Activated naive CD8-positive, alpha-beta T cell treated with anti-CD3 and anti-CD28 coated beads, Interleukin-2, amount 10 ng/mL, durations not matched to agents 7 days and 5 days (primary cell): ENCODE results near the gene HECTD3. TPM values are rescaled to one million over a fixed set of nuclear protein-coding genes. Genes with fewer than 3 reads are reported as not detected.
"Not testable (repeated sequence)": the region's sequence is repeated elsewhere in the genome, so short reads cannot be mapped to it uniquely, and the experiment has no call there.

Source experiments
- ATAC-seq: fragments of 150-1000 bp; cut with Tn5 transposase; one replicate; pipeline ENCODE4 v1.10.0; 2021; ENCODE audit warnings: low read depth, moderate library complexity
- POLR2A ChIA-PET: fragments of 350-600 bp; sonication (Branson Sonifier 250); formaldehyde crosslinking; loops from one replicate; lab custom pipeline; 2021; ENCODE audit warnings: antibody characterized with exemption; lab: Charles Lee
- DNase-seq: peaks from one replicate; pipeline ENCODE4 v3.0.0; 2021
- H3K27ac Mint-ChIP-seq: one replicate; pipeline ENCODE4 v1.8.0; 2022; ENCODE audit warnings: mild to moderate bottlenecking, mixed read lengths
- H3K27me3 Mint-ChIP-seq: one replicate; pipeline ENCODE4 v1.8.0; 2022; ENCODE audit warnings: mild to moderate bottlenecking, moderate library complexity, mixed read lengths
- H3K36me3 Mint-ChIP-seq: one replicate; pipeline ENCODE4 v1.8.0; 2021; ENCODE audit warnings: mild to moderate bottlenecking, mixed read lengths
- H3K4me1 Mint-ChIP-seq: one replicate; pipeline ENCODE4 v1.8.0; 2021; ENCODE audit warnings: mixed read lengths
- H3K4me3 Mint-ChIP-seq: one replicate; pipeline ENCODE4 v1.8.0; 2022; ENCODE audit warnings: mild to moderate bottlenecking, moderate library complexity, mixed read lengths
- H3K9me3 Mint-ChIP-seq: one replicate; pipeline ENCODE4 v1.8.0; 2021; ENCODE audit warnings: mixed read lengths
- total RNA-seq, 2 experiments: library from RNA; stranded (reverse); gene quantifications; one replicate each; pipeline ENCODE4 v1.2.3, GENCODE V29; 2021

The HECTD3 gene
- total RNA-seq, 2 experiments from 2014 or later, result 44.2 to 44.9 TPM

DNA sequence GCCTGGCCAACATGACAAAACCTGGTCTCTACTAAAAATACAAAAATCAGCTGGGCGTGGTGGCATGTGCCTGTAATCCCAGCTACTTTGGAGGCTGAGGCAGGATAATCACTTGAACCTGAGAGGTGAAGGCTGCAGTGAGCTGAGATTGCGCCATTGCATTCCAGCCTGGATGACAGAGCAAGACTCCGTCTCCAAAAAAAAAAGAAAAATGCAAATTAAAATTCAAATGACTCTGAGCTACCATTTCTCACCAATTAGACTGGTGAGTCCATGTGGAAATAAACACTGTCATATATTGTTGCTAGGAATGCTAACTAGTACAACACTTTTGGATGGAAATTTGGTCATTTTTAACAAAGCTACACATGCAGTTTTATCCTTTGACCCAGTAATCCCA is 53.6 kb downstream of the HECTD3 start:
- peaks cover 21% of the 10 kb centered on the region for H3K36me3 Mint-ChIP-seq
- ATAC-seq, POLR2A ChIA-PET, H3K27ac Mint-ChIP-seq, H3K9me3 Mint-ChIP-seq, H3K4me3 Mint-ChIP-seq, H3K27me3 Mint-ChIP-seq, H3K4me1 Mint-ChIP-seq, DNase-seq: not testable (repeated sequence)

DNA sequence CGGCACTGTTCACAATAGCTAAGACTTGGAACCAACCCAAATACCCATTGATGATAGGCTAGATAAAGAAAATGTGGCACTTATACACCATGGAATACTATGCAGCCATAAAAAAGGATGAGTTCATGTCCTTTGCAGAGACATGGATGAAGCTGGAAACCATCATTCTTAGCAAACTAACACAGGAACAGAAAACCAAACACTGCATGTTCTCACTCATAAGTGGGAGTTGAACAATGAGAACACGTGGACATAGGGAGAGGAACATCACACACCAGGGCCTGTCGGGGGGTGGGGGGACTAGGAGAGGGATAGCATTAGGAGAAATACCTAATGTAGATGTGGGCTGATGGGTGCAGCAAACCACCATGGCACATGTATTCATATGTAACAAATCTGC is 55.0 kb downstream of the HECTD3 start:
- H3K27ac Mint-ChIP-seq, H3K9me3 Mint-ChIP-seq, DNase-seq, H3K4me1 Mint-ChIP-seq, POLR2A ChIA-PET, H3K27me3 Mint-ChIP-seq, H3K4me3 Mint-ChIP-seq, ATAC-seq: not testable (repeated sequence)
- H3K36me3 Mint-ChIP-seq, result peaks cover 17% of the 10 kb centered on the region

Other genes starting within 250 kb of the HECTD3 start
- 1,000 to 10,000 TPM; 1,522 to 1,548 TPM for gene RPS8, start 235.8 kb downstream of the HECTD3 start, total RNA-seq
- gene BEST4, start 223.2 kb downstream of the HECTD3 start, total RNA-seq, result 1 to 10 TPM; 1.3 to 1.6 TPM
- gene PLK3, start 210.9 kb downstream of the HECTD3 start, total RNA-seq, result 10 to 100 TPM; 68.8 to 70.7 TPM
- gene DYNLT4, start 204.0 kb downstream of the HECTD3 start, total RNA-seq, result under 1 TPM; 0.43 to 0.97 TPM
- 1 to 10 TPM; 5.2 to 5.6 TPM for gene BTBD19, start 202.8 kb downstream of the HECTD3 start, total RNA-seq
- gene PTCH2, start 168.1 kb downstream of the HECTD3 start, total RNA-seq, result 1 to 10 TPM; 1.0 to 1.6 TPM
- 10 to 100 TPM; 22.8 to 23.0 TPM for gene EIF2B3, start 24.7 kb downstream of the HECTD3 start, total RNA-seq
- 10 to 100 TPM; 71.7 to 79.2 TPM for gene UROD, start 930 bp upstream of the HECTD3 start, total RNA-seq
- gene ZSWIM5, start 195.3 kb upstream of the HECTD3 start, total RNA-seq, result 1 to 10 TPM; 1.7 to 1.9 TPM